Large intestine (tissue), 3 donors: Measurements from ENCODE around the gene DSG2. TPM values are rescaled to one million over a fixed set of nuclear protein-coding genes. Genes with fewer than 3 reads are reported as not detected.

ENCODE experiments used
- DNase-seq, 2 donors: peaks; one replicate each; pipeline versions ENCODE4 v3.0.0 to v3.0.0-alpha.2; 2013
- H3K27ac ChIP-seq: one replicate; pipeline ENCODE4 v1.5.1; 2013; ENCODE audit warnings: low read length
- H3K27me3 ChIP-seq: 2 replicates; pipeline ENCODE4 v1.6.1; 2013; ENCODE audit warnings: low read length; ENCODE audit not compliant: control insufficient read depth, insufficient read depth
- H3K36me3 ChIP-seq: 2 replicates; pipeline ENCODE4 v1.6.1; 2013; ENCODE audit warnings: low read length; ENCODE audit not compliant: control insufficient read depth, insufficient read depth
- H3K4me1 ChIP-seq: one replicate; pipeline ENCODE4 v1.6.1; 2013; ENCODE audit warnings: low read length; ENCODE audit not compliant: control insufficient read depth, insufficient read depth
- H3K4me3 ChIP-seq: one replicate; pipeline ENCODE4 v1.5.1; 2013; ENCODE audit warnings: low read length
- H3K9me3 ChIP-seq: one replicate; pipeline ENCODE4 v1.6.1; 2013; ENCODE audit warnings: mild to moderate bottlenecking, low read depth, low read length, moderate library complexity; ENCODE audit not compliant: control insufficient read depth
- WGBS: methylation state at CpG from one replicate; pipeline ENCODE4 v1.1.5; 2013; ENCODE audit warnings: low lambda C conversion rate; ENCODE audit not compliant: insufficient coverage; 5-methylcytosine and 5-hydroxymethylcytosine counted together
- polyA plus RNA-seq: library from polyadenylated mRNA; unstranded; fragments of 120-200 nt; gene quantifications from one replicate; pipeline ENCODE4 v1.2.1, GENCODE V29; 2013

Gene DSG2
- polyA plus RNA-seq, 1 donor, result 96.9 TPM

- no CpG with 5 or more reads among the region's 6 CpGs for WGBS
- no peak overlapping the region for H3K4me3 ChIP-seq
- no peak overlapping the region for H3K27ac ChIP-seq
- no peaks in the 10 kb centered on the region for H3K27me3 ChIP-seq
- no peaks in the 10 kb centered on the region for H3K9me3 ChIP-seq
- H3K36me3 ChIP-seq, result peaks cover 2% of the 10 kb centered on the region
- DNase-seq, result no peak
- H3K4me1 ChIP-seq, result peaks cover 11% of the 10 kb centered on the region
Measured at GRCh38 chr18:31553800-31554199, 55.8 kb downstream of the DSG2 start.

- WGBS, result no CpG with 5 or more reads among the region's 5 CpGs
- no peaks in the 10 kb centered on the region for H3K9me3 ChIP-seq
- DNase-seq, result peak in 1 of 2 donors; percentile 50
- H3K27me3 ChIP-seq, result no peaks in the 10 kb centered on the region
- H3K27ac ChIP-seq, result peak overlapping the region; percentile 4
- H3K36me3 ChIP-seq, result peaks cover 2% of the 10 kb centered on the region
- H3K4me3 ChIP-seq, result no peak overlapping the region
- H3K4me1 ChIP-seq, result peaks cover 11% of the 10 kb centered on the region
Measured at GRCh38 chr18:31554776-31555175, 56.8 kb downstream of the DSG2 start.

GRCh38 chr18:31555971-31556747, 58.2 kb downstream of the DSG2 start:
- no peak overlapping the region for H3K4me3 ChIP-seq
- no peaks in the 10 kb centered on the region for H3K27me3 ChIP-seq
- no CpG with 5 or more reads among the region's 7 CpGs for WGBS
- peaks cover 11% of the 10 kb centered on the region for H3K4me1 ChIP-seq
- no peak overlapping the region for H3K27ac ChIP-seq
- H3K36me3 ChIP-seq, result no peaks in the 10 kb centered on the region
- no peaks in the 10 kb centered on the region for H3K9me3 ChIP-seq
- DNase-seq, result peak; percentile 62 to 75

GRCh38 chr18:31557446-31557845, 59.5 kb downstream of the DSG2 start:
- no peaks in the 10 kb centered on the region for H3K9me3 ChIP-seq
- peaks cover 14% of the 10 kb centered on the region for H3K4me1 ChIP-seq
- H3K27me3 ChIP-seq, result no peaks in the 10 kb centered on the region
- H3K36me3 ChIP-seq, result no peaks in the 10 kb centered on the region
- H3K4me3 ChIP-seq, result no peak overlapping the region
- DNase-seq, result no peak
- no peak overlapping the region for H3K27ac ChIP-seq
- WGBS, result 90% methylated on average over 2 of the region's 3 CpGs

- Histone ChIP-seq H3K9me3 (no peaks in the 10 kb centered on the region), H3K4me1 (peaks cover 21% of the 10 kb centered on the region), H3K27ac (no peak overlapping the region), H3K36me3 (no peaks in the 10 kb centered on the region), H3K27me3 (no peaks in the 10 kb centered on the region), H3K4me3 (no peak overlapping the region)
- WGBS, result no CpG with 5 or more reads among the region's 9 CpGs
- DNase-seq, result no peak
Measured at GRCh38 chr18:31558567-31558966, 60.6 kb downstream of the DSG2 start.

GRCh38 chr18:31562726-31563125, 64.7 kb downstream of the DSG2 start:
- DNase-seq, result no peak
- no CpG with 5 or more reads among the region's 4 CpGs for WGBS
- no peaks in the 10 kb centered on the region for H3K36me3 ChIP-seq

GRCh38 chr18:31563778-31564177, 65.8 kb downstream of the DSG2 start:
- Histone ChIP-seq H3K27me3 (no peaks in the 10 kb centered on the region), H3K9me3 (no peaks in the 10 kb centered on the region), H3K4me3 (no peak overlapping the region), H3K36me3 (no peaks in the 10 kb centered on the region), H3K27ac (no peak overlapping the region), H3K4me1 (peaks cover 37% of the 10 kb centered on the region)
- WGBS, result 0% methylated on average over 1 of the region's 1 CpG
- no peak for DNase-seq

More at GRCh38 chr18:31562726-31563125, 64.7 kb downstream of the DSG2 start:
- H3K4me1 ChIP-seq, result peaks cover 37% of the 10 kb centered on the region
- no peaks in the 10 kb centered on the region for H3K9me3 ChIP-seq
- no peak overlapping the region for H3K4me3 ChIP-seq
- H3K27me3 ChIP-seq, result no peaks in the 10 kb centered on the region
- H3K27ac ChIP-seq, result no peak overlapping the region

GRCh38 chr18:31565345-31565744, 67.4 kb downstream of the DSG2 start:
- Histone ChIP-seq H3K27ac (peak overlapping the region; percentile 89), H3K36me3 (no peaks in the 10 kb centered on the region), H3K4me3 (no peak overlapping the region)

GRCh38 chr18:31565782-31566512, 68.0 kb downstream of the DSG2 start:
- Histone ChIP-seq H3K27ac (peak overlapping the region; percentile 89), H3K27me3 (no peaks in the 10 kb centered on the region), H3K4me3 (no peak overlapping the region), H3K9me3 (no peaks in the 10 kb centered on the region), H3K4me1 (peaks cover 37% of the 10 kb centered on the region), H3K36me3 (no peaks in the 10 kb centered on the region)
- peak in 1 of 2 donors; percentile 50 for DNase-seq
- 57% methylated on average over 3 of the region's 10 CpGs for WGBS

More at GRCh38 chr18:31565345-31565744, 67.4 kb downstream of the DSG2 start:
- peaks cover 37% of the 10 kb centered on the region for H3K4me1 ChIP-seq
- no peaks in the 10 kb centered on the region for H3K9me3 ChIP-seq
- WGBS, result no CpG with 5 or more reads among the region's 2 CpGs
- no peak for DNase-seq
- H3K27me3 ChIP-seq, result no peaks in the 10 kb centered on the region

GRCh38 chr18:31566576-31567306, 68.8 kb downstream of the DSG2 start:
- Histone ChIP-seq H3K36me3 (no peaks in the 10 kb centered on the region), H3K9me3 (no peaks in the 10 kb centered on the region), H3K4me3 (no peak overlapping the region), H3K27me3 (no peaks in the 10 kb centered on the region), H3K4me1 (peaks cover 38% of the 10 kb centered on the region), H3K27ac (peak overlapping the region; percentile 89)
- peak; percentile 83 to 91 for DNase-seq
- 100% methylated on average over 1 of the region's 4 CpGs for WGBS
